Measurements from ENCODE around the gene ARID1B.

- TF ChIP-seq ZBTB8A (tag by site-specific recombination; IDR thresholded peaks at IDR 0.05) = no peak
- TF ChIP-seq, protein P1, sequence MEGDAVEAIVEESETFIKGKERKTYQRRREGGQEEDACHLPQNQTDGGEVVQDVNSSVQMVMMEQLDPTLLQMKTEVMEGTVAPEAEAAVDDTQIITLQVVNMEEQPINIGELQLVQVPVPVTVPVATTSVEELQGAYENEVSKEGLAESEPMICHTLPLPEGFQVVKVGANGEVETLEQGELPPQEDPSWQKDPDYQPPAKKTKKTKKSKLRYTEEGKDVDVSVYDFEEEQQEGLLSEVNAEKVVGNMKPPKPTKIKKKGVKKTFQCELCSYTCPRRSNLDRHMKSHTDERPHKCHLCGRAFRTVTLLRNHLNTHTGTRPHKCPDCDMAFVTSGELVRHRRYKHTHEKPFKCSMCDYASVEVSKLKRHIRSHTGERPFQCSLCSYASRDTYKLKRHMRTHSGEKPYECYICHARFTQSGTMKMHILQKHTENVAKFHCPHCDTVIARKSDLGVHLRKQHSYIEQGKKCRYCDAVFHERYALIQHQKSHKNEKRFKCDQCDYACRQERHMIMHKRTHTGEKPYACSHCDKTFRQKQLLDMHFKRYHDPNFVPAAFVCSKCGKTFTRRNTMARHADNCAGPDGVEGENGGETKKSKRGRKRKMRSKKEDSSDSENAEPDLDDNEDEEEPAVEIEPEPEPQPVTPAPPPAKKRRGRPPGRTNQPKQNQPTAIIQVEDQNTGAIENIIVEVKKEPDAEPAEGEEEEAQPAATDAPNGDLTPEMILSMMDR (tag by site-specific recombination; IDR thresholded peaks at IDR 0.05) = no peak
- no peak for TF ChIP-seq ZNF76 (tag by site-specific recombination; IDR thresholded peaks at IDR 0.05; ENCODE audit: borderline replicate concordance, low read depth)
- TF ChIP-seq, protein P2, sequence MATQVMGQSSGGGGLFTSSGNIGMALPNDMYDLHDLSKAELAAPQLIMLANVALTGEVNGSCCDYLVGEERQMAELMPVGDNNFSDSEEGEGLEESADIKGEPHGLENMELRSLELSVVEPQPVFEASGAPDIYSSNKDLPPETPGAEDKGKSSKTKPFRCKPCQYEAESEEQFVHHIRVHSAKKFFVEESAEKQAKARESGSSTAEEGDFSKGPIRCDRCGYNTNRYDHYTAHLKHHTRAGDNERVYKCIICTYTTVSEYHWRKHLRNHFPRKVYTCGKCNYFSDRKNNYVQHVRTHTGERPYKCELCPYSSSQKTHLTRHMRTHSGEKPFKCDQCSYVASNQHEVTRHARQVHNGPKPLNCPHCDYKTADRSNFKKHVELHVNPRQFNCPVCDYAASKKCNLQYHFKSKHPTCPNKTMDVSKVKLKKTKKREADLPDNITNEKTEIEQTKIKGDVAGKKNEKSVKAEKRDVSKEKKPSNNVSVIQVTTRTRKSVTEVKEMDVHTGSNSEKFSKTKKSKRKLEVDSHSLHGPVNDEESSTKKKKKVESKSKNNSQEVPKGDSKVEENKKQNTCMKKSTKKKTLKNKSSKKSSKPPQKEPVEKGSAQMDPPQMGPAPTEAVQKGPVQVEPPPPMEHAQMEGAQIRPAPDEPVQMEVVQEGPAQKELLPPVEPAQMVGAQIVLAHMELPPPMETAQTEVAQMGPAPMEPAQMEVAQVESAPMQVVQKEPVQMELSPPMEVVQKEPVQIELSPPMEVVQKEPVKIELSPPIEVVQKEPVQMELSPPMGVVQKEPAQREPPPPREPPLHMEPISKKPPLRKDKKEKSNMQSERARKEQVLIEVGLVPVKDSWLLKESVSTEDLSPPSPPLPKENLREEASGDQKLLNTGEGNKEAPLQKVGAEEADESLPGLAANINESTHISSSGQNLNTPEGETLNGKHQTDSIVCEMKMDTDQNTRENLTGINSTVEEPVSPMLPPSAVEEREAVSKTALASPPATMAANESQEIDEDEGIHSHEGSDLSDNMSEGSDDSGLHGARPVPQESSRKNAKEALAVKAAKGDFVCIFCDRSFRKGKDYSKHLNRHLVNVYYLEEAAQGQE (tag by site-specific recombination; IDR thresholded peaks at IDR 0.05) = no peak
- no peak for TF ChIP-seq YY2 (tag by site-specific recombination; IDR thresholded peaks at IDR 0.05)
- TF ChIP-seq ZNF518A (tag by site-specific recombination; conservative IDR thresholded peaks at IDR 0.05; ENCODE audit: low read depth) = no peak
- TF ChIP-seq ZNF292 (tag by site-specific recombination; IDR thresholded peaks at IDR 0.05; ENCODE audit: borderline replicate concordance, low read depth) = no peak
- TF ChIP-seq ZNF747 (tag by site-specific recombination; IDR thresholded peaks at IDR 0.05) = no peak
- TF ChIP-seq ZNF549 (tag by site-specific recombination; IDR thresholded peaks at IDR 0.05) = no peak
Measured at GRCh38 chr6:157171801-157172200, 394.6 kb downstream of the ARID1B start.

Data from HEK293 (cell line).